ENCODE results near the gene ACLY. TPM values are rescaled to one million over a fixed set of nuclear protein-coding genes. Genes with fewer than 3 reads are reported as not detected.

ACLY gene
- total and polyA plus RNA-seq, 2 of the 13 experiments (the other 11 are each of a cell fraction or from before 2014, with no cell fraction given): 111 to 218 TPM

DNA sequence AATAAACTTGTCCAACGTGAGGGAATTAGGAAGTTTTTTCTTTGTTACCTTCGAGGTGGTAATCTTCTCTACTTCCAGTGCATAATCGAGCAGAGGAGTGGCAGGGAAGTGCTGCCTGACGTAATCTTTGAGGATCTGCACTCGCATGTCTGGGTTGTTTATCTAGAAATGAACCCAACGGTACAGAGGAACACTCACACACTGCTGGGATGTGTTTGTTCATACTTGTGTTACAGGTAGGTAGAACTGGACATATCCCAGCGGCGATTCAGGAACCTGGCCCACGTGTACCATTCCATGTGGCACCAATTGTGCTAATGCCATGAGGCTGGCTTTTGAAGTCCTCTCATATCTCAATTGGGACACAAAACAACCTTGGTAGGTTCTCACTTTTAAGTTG is 49.3 kb downstream of the ACLY start (continued):
- TF ChIP-seq, protein P1, sequence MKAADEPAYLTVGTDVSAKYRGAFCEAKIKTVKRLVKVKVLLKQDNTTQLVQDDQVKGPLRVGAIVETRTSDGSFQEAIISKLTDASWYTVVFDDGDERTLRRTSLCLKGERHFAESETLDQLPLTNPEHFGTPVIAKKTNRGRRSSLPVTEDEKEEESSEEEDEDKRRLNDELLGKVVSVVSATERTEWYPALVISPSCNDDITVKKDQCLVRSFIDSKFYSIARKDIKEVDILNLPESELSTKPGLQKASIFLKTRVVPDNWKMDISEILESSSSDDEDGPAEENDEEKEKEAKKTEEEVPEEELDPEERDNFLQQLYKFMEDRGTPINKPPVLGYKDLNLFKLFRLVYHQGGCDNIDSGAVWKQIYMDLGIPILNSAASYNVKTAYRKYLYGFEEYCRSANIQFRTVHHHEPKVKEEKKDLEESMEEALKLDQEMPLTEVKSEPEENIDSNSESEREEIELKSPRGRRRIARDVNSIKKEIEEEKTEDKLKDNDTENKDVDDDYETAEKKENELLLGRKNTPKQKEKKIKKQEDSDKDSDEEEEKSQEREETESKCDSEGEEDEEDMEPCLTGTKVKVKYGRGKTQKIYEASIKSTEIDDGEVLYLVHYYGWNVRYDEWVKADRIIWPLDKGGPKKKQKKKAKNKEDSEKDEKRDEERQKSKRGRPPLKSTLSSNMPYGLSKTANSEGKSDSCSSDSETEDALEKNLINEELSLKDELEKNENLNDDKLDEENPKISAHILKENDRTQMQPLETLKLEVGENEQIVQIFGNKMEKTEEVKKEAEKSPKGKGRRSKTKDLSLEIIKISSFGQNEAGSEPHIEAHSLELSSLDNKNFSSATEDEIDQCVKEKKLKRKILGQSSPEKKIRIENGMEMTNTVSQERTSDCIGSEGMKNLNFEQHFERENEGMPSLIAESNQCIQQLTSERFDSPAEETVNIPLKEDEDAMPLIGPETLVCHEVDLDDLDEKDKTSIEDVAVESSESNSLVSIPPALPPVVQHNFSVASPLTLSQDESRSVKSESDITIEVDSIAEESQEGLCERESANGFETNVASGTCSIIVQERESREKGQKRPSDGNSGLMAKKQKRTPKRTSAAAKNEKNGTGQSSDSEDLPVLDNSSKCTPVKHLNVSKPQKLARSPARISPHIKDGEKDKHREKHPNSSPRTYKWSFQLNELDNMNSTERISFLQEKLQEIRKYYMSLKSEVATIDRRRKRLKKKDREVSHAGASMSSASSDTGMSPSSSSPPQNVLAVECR (CRISPR knock-in tag; IDR thresholded peaks at IDR 0.05; ENCODE audit: borderline replicate concordance): peak; percentile 49; the same call in 1 of the 2 replicates
- no peak for TF ChIP-seq CC2D1A (CRISPR knock-in tag; IDR thresholded peaks at IDR 0.05)
- TF ChIP-seq RAD51 (IDR thresholded peaks at IDR 0.05; ENCODE audit: borderline replicate concordance): no peak
- no peak for TF ChIP-seq CHCHD3 (CRISPR knock-in tag; IDR thresholded peaks at IDR 0.05)

DNA sequence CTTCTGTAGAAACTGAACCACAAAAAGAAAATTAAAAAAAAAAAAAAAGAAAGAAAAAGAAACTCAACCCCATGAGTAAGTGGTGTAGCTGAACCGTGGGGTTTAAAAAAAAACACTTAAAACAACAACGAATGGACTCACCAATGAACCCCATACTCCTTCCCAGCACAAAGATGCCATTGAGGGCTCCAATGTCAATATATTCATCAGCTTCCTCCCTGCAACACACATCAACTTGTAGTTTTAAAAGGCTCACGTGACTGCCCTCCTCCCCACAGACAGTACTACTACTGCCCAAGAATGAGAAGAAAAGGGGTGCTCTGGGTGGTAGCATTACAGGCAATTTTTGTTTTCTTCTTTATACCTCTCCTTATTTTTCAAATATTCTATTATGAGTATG is 50.2 kb downstream of the ACLY start:
- in situ Hi-C loops (cut with HindIII; ENCODE audit: extremely low pct_ligation_motif_present, low pct_unique_long_range_greater_than_20kb) (no loop called here), intact Hi-C loops (cut with micrococcal nuclease; ENCODE audit: unreplicated experiment) (loop anchor here (5.0 to 10.0 kb wide), 2 partner anchors 39 to 54 kb away; partner anchors contain the start of genes FKBP10 and P3H4)
- Histone ChIP-seq H2AFZ (ENCODE audit: low read length) (no peak overlapping the region), H3K9ac (ENCODE audit: insufficient read depth, low read depth, low read length) (no peak overlapping the region), H3K36me3 (replicated peaks in 1 of 2; ENCODE audit: control insufficient read depth in 1 of 2, insufficient read depth in 2 of 2, low read length in 2 of 2) (peaks cover 23 to 39% of the 10 kb centered on the region in 2 experiments), H3K4me2 (ENCODE audit: low read depth, low read length) (no peak overlapping the region), H3K27ac (ENCODE audit: extremely low read length, insufficient read depth, low read length) (no peak overlapping the region), H3K9me3 (ENCODE audit: low read length) (no peaks in the 10 kb centered on the region), H3K4me3 (replicated peaks in 1 of 3; ENCODE audit: insufficient read depth in 1 of 3, low read depth in 2 of 3, low read length in 3 of 3) (no peak overlapping the region), H3K27me3 (ENCODE audit: control insufficient read depth in 1 of 2, insufficient read depth in 2 of 2, low read length in 2 of 2) (no peaks in the 10 kb centered on the region; a peak in 1 of 5 replicates), H3K79me2 (ENCODE audit: insufficient read depth, low read length) (peaks cover 15% of the 10 kb centered on the region), H3K4me1 (ENCODE audit: insufficient read depth, low read length) (peaks cover 57% of the 10 kb centered on the region), H4K20me1 (ENCODE audit: insufficient read depth, low read length) (0 out of 2 replicates have a peak, but pooled peaks cover 7% of the 10 kb centered on the region)
- TF ChIP-seq ZNF839 (CRISPR knock-in tag; IDR thresholded peaks at IDR 0.05; ENCODE audit: borderline replicate concordance): no peak
- FAIRE-seq (no peak), ATAC-seq (no peak), DNase-seq (ENCODE audit: low spot score) (no peak)
- 79% methylated on average over 3 of the region's 3 CpGs for WGBS (ENCODE audit: low lambda C conversion rate)
- no TSS peak for BruUV-seq (replicated peaks)
- ChIA-PET POLR2A (no interaction called here), CTCF (ENCODE audit: low intra/inter-chr PET ratio, low total read pairs) (no interaction called here)

All from HepG2 (cell line).